Right hindlimb (tissue), 1 donor: Measurements from ENCODE around the gene EIF3F.

Source experiments
- DNase-seq: peaks from one replicate; pipeline ENCODE4 v3.0.0-alpha.2; 2018

Gene EIF3F

GRCh38 chr11:7994581-7995278 is 7.6 kb downstream of the EIF3F start:
- no peak for DNase-seq

- no peak for DNase-seq
These were observed 12.7 kb downstream of the EIF3F start for GRCh38 chr11:7999795-8000194.

- DNase-seq = no peak
These were observed 13.3 kb downstream of the EIF3F start for GRCh38 chr11:8000390-8000789.

GRCh38 chr11:8002676-8003075 is 15.5 kb downstream of the EIF3F start:
- no peak for DNase-seq

- DNase-seq = no peak
These were observed 16.1 kb downstream of the EIF3F start for GRCh38 chr11:8003187-8003586.

- no peak for DNase-seq
These were observed 16.9 kb downstream of the EIF3F start for GRCh38 chr11:8004008-8004407.

GRCh38 chr11:8005556-8005955 is 18.4 kb downstream of the EIF3F start:
- no peak for DNase-seq

- DNase-seq = peak; percentile 44
These were observed 19.3 kb downstream of the EIF3F start for GRCh38 chr11:8006349-8006977.

- no peak for DNase-seq
These were observed 21.1 kb downstream of the EIF3F start for GRCh38 chr11:8008212-8008611.

GRCh38 chr11:8009856-8010255 is 22.7 kb downstream of the EIF3F start:
- DNase-seq = no peak

- peak; percentile 3 for DNase-seq
These were observed 24.2 kb downstream of the EIF3F start for GRCh38 chr11:8011371-8011770.

GRCh38 chr11:8011981-8012444 is 24.9 kb downstream of the EIF3F start:
- DNase-seq = peak; percentile 6

GRCh38 chr11:8013833-8014232 is 26.7 kb downstream of the EIF3F start:
- peak; percentile 2 for DNase-seq

- DNase-seq = peak; percentile 2
These were observed 28.7 kb downstream of the EIF3F start for GRCh38 chr11:8015753-8016239.

GRCh38 chr11:8016440-8016839 is 29.3 kb downstream of the EIF3F start:
- peak; percentile 1 for DNase-seq

- DNase-seq = peak; percentile 2
These were observed 29.9 kb downstream of the EIF3F start for GRCh38 chr11:8017071-8017470.

- DNase-seq = peak; percentile 18
These were observed 30.9 kb downstream of the EIF3F start for GRCh38 chr11:8017894-8018483.

GRCh38 chr11:8018484-8019313 is 31.6 kb downstream of the EIF3F start:
- DNase-seq = peak; percentile 81

GRCh38 chr11:8019314-8020243 is 32.4 kb downstream of the EIF3F start:
- DNase-seq = peak; percentile 29

- peak; percentile 11 for DNase-seq
These were observed 33.1 kb downstream of the EIF3F start for GRCh38 chr11:8020244-8020597.

GRCh38 chr11:8021920-8022319 is 34.8 kb downstream of the EIF3F start:
- DNase-seq = no peak

- DNase-seq = peak; percentile 6
These were observed 35.7 kb downstream of the EIF3F start for GRCh38 chr11:8022876-8023275.
